GM12801 (cell line): ENCODE measurements around the gene CHAD.

ENCODE experiments used
- TF ChIP-seq, protein P1 (sequence below): IDR thresholded peaks from one replicate; pipeline ENCODE4 v1.5.1; 2011; ENCODE audit warnings: control low read depth; ENCODE audit not compliant: insufficient read length; ENCODE audit errors: extremely low read depth

CHAD gene

DNA sequence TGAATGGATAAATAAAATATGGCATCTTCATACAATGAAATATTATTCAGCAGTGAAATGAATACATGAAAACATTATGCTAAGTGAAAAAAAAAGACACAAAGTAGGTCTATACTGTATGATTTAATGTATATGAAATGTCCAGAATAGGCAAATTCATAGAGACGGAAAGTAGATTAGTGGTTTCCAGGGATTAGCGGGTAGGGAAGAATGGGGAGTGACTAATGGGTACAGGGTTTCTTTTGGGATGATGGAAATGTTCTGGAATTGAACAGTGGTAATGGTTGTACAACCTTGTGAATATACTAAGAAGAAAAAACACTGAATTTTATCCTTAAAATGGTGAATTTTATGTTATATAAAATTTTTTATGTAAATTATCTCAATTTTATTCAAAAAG is 31.0 kb upstream of the CHAD start:
- TF ChIP-seq, protein P1, sequence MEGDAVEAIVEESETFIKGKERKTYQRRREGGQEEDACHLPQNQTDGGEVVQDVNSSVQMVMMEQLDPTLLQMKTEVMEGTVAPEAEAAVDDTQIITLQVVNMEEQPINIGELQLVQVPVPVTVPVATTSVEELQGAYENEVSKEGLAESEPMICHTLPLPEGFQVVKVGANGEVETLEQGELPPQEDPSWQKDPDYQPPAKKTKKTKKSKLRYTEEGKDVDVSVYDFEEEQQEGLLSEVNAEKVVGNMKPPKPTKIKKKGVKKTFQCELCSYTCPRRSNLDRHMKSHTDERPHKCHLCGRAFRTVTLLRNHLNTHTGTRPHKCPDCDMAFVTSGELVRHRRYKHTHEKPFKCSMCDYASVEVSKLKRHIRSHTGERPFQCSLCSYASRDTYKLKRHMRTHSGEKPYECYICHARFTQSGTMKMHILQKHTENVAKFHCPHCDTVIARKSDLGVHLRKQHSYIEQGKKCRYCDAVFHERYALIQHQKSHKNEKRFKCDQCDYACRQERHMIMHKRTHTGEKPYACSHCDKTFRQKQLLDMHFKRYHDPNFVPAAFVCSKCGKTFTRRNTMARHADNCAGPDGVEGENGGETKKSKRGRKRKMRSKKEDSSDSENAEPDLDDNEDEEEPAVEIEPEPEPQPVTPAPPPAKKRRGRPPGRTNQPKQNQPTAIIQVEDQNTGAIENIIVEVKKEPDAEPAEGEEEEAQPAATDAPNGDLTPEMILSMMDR = no peak

DNA sequence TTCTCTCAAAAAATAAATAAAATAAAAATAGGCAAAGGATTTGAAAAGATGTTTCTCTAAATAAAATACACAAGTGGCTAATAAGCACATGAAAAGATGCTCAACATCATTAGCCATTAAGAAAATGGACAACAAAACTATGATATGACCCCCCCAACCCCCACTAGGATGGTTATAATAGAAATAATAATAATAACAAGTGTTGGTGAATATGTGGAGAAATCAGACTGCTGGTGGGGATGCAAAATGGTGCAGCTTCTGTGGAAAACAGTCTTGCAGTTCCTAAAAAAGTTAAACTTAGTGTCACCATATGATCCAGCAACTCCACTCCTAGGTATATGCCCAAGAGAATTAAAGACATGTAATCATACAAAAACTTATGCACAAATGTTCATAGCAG is 30.6 kb upstream of the CHAD start:
- TF ChIP-seq, protein P1 = no peak

DNA sequence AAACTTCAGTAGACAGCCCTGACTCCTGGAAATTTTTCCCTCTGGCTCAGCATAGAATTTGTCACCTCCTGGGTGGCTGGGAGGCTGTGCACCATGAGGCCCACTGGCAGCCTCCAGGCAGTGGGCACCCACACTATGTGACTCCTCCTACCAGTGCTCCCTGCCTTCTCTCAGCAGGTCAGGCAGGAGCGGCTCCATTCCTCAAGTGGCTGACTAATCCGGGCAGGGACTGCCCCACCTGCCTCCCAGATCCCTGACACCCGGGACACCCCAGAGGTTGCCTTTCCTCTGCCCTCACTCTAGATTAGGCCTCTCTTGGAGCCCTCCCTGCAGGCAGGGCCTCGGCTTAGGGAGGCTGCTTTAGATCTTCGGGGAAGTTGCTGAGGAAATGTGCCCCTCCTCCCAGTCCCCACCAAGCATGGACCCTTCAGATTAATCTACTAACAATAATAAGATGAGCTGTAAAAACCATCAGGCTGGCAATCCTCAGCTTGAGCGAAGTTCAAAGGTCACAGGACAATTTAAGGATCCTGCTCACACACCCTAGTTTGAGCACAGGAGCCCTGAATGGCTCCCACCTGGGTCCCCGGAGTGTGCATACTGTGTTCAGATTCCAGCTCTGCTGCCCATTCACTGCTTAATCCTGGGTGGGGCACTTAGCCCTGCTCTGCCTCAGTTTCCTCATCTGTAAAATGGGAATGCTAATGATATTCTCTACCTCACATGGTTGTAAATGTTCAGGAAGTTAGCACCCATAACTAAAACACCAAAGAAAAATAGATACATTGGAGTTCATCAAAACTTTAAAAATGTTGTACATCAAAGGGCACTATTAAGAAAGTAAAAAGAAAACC is 29.6 kb upstream of the CHAD start:
- TF ChIP-seq, protein P1 = no peak

DNA sequence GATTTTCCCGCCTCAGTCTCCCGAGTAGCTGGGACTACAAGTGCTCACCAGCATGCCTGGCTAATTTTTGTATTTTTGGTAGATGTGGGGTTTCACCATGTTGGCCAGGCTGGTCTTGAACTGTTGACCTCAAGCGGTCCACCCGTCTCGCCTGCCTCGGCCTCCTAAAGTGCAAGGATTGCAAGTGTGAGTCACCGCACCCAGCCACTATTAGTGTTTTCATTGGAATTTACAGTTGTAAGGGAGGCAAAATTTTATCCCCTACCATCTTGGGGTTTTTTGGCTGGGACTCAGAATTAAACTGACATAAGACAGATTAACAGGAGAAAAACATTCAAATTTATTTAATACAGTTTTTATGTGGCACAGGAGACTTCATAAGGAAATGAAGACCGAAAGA is 27.2 kb upstream of the CHAD start:
- TF ChIP-seq, protein P1 = no peak

DNA sequence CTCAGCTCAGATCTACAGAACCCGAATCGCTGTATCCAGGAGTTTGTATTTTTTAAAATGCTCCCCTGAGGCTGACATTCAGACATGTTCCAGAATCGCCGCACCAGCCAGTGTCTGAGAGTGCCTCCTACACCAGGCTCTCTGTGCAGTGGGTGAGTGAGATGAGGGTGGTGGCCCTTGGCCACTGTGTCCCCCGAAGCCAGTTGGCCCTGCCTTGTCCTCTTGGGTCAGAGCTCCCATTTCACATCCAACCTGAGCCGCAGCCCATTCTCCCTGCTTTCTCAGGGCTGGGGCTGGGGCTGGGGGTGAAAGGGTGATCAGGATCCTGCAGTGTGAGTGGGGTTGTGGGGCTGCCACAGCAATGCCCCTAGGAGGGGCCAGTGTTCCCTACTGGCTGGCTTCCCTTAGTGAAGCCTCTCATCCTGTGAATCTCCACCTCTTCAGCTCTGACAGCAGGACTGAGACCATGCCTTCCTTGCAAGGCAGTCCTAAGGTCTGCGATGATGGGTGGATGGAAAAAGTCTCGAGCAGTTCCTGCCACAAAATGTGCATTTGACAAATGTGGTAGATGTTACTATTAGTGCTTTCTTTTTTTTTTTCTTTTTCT is 26.6 kb upstream of the CHAD start:
- TF ChIP-seq, protein P1 = no peak

DNA sequence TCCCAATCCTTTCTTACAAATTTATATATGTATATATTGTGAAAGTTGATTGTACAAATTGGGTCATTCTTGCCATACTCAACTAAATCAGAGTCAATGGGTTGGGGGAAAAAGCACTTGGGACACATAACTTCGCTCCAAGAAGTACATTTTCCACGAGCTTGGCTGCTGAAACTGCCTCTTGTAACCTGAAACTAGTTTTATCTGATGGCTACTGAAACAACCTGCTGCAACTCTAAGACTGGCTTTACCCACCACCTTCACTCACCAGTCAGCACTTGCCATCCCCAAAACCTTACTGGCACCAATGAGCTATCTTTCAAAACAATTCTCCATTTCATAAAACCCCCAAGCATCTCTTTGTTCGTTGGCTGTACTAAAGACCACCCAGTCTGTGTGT is 25.1 kb upstream of the CHAD start:
- TF ChIP-seq, protein P1 = no peak

DNA sequence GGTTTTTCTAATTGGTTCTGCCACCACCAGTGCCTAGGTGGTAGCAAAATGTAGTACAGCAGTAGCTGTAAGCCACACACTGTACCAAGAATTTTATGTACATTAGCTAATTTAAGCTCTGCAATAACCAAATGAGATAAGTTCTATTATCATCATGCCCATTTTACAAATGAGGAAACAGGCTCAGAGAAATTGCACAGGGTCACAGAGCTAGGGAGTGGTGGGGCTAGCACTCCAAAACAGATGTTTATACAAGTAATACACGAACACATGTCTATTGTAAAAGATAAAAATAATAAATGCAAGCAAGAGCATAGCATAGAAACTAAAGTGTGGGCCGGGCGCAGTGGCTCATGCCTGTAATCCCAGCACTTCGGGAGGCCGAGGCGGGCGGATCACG is 23.5 kb upstream of the CHAD start:
- TF ChIP-seq, protein P1 = no peak
